Keratinocyte (primary cell): ENCODE results near the gene CCL20.

ENCODE experiments used
- CTCF ChIP-seq, 3 experiments: IDR thresholded peaks in 1 of 3; conservative IDR thresholded peaks in 1 of 3; optimal IDR thresholded peaks in 1 of 3; 2 replicates in 2 of 3; 3 replicates in 1 of 3; pipeline versions ENCODE3 to v1.5.1; 2011; ENCODE audit warnings: low read length in 3 of 3, mild to moderate bottlenecking in 3 of 3, moderate library complexity in 2 of 3, control low read depth in 1 of 3, inconsistent platforms in 1 of 3; ENCODE audit not compliant: insufficient read depth in 2 of 3; ENCODE audit errors: extremely low read depth in 1 of 3
- EZH2 ChIP-seq: IDR thresholded peaks from one replicate; pipeline ENCODE4 v1.6.1; 2012; ENCODE audit warnings: inconsistent platforms, mild to moderate bottlenecking, low read length, moderate library complexity

- peak in 2 of 3 experiments; percentile 48 to 50 for TF ChIP-seq CTCF (optimal IDR thresholded peaks at IDR 0.05 in 1 of 3, IDR thresholded peaks at IDR 0.05 in 1 of 3, conservative IDR thresholded peaks at IDR 0.05 in 1 of 3; ENCODE audit: extremely low read depth in 1 of 3, insufficient read depth in 2 of 3, low read length in 3 of 3)
- TF ChIP-seq EZH2: no peak
These were observed 48.6 kb downstream of the CCL20 start for GRCh38 chr2:227862227-227862740.
